ENCODE results near the gene CLMP. TPM values are rescaled to one million over a fixed set of nuclear protein-coding genes. Genes with fewer than 3 reads are reported as not detected.
"Not testable (repeated sequence)": the region's sequence is repeated elsewhere in the genome, so short reads cannot be mapped to it uniquely, and the experiment has no call there.

CLMP gene
- total and polyA plus RNA-seq, 3 experiments from 2014 or later = 0.07 to 0.31 (median 0.09) TPM

- H3K4me3 Mint-ChIP-seq; H3K36me3 Mint-ChIP-seq; H3K27ac Mint-ChIP-seq; H3K4me3 ChIP-seq (ENCODE audit: low read length); H3K9me3 ChIP-seq (ENCODE audit: low read length); POLR2A ChIA-PET; H3K27me3 ChIP-seq (ENCODE audit: insufficient read depth, low read length, poor library complexity, severe bottlenecking); H3K4me1 ChIP-seq (ENCODE audit: insufficient read depth, low read length); H3K4me1 Mint-ChIP-seq; DNase-seq; H3K27ac ChIP-seq (ENCODE audit: low read depth, low read length); H3K9me3 Mint-ChIP-seq; H3K36me3 ChIP-seq (ENCODE audit: insufficient read depth, low read length): not testable (repeated sequence)
- peaks cover 9 to 15% of the 10 kb centered on the region in 2 donors for H3K27me3 Mint-ChIP-seq
- CTCF ChIA-PET = interaction anchor here (1.7 kb wide), 1 partner anchor 13 kb away, joined by 6 read pairs; no protein-coding TSS in a partner anchor
Measured at GRCh38 chr11:123152346-123152745, 42.7 kb downstream of the CLMP start.

DNA sequence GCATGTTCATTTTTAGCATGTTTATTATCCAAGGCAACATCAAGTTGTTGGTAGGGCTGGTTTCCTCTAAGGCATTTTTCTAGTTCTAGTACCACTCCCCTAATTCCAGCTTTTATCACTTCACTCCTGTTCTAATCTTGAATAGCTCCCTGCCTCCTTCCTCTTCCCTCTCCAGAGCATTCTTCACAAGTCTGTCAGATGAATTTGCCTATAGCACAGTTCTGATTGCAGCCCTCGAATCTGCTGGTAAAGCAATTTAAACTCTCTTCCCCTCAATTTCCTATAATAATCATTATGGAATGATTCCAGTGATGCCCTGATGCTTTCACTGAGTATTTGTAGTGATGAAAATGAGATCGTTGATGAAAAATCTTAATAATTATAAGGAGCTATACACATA, 43.3 kb downstream of the CLMP start:
- H3K4me1 ChIP-seq (ENCODE audit: insufficient read depth, low read length) = no peaks in the 10 kb centered on the region
- H3K27me3 Mint-ChIP-seq = peaks cover 9 to 15% of the 10 kb centered on the region in 2 donors
- H3K9me3 ChIP-seq (ENCODE audit: low read length) = no peaks in the 10 kb centered on the region
- no peak overlapping the region for H3K27ac ChIP-seq (ENCODE audit: low read depth, low read length)
- no peak for DNase-seq
- no peaks in the 10 kb centered on the region for H3K4me1 Mint-ChIP-seq
- H3K4me3 ChIP-seq (ENCODE audit: low read length) = no peak overlapping the region
- ChIA-PET CTCF (interaction anchor here (1.7 kb wide), 1 partner anchor 13 kb away, joined by 6 read pairs; no protein-coding TSS in a partner anchor), POLR2A (no interaction called here)
- no peak overlapping the region for H3K27ac Mint-ChIP-seq
- no peak overlapping the region for H3K4me3 Mint-ChIP-seq
- H3K36me3 ChIP-seq (ENCODE audit: insufficient read depth, low read length) = no peaks in the 10 kb centered on the region
- H3K9me3 Mint-ChIP-seq = peaks cover 0 to 5% (median 0%) of the 10 kb centered on the region in 5 donors
- peaks cover 0 to 4% (median 2%) of the 10 kb centered on the region in 3 donors for H3K36me3 Mint-ChIP-seq
- H3K27me3 ChIP-seq (ENCODE audit: insufficient read depth, low read length, poor library complexity, severe bottlenecking) = no peaks in the 10 kb centered on the region

- Mint-ChIP-seq H3K4me1 (no peaks in the 10 kb centered on the region), H3K27ac (no peak overlapping the region), H3K27me3 (peaks cover 10 to 15% of the 10 kb centered on the region in 2 donors), H3K36me3 (peaks cover 0 to 4% (median 2%) of the 10 kb centered on the region in 3 donors), H3K9me3 (peaks cover 0 to 3% (median 0%) of the 10 kb centered on the region in 5 donors), H3K4me3 (no peak overlapping the region)
- DNase-seq = no peak
- CTCF ChIA-PET = no interaction called here
- no peaks in the 10 kb centered on the region for H3K9me3 ChIP-seq (ENCODE audit: low read length)
- H3K36me3 ChIP-seq (ENCODE audit: insufficient read depth, low read length) = no peaks in the 10 kb centered on the region
- no peaks in the 10 kb centered on the region for H3K4me1 ChIP-seq (ENCODE audit: insufficient read depth, low read length)
- POLR2A ChIA-PET = no interaction called here
- H3K27me3 ChIP-seq (ENCODE audit: insufficient read depth, low read length, poor library complexity, severe bottlenecking) = no peaks in the 10 kb centered on the region
- no peak overlapping the region for H3K27ac ChIP-seq (ENCODE audit: low read depth, low read length)
- H3K4me3 ChIP-seq (ENCODE audit: low read length) = no peak overlapping the region
Measured at GRCh38 chr11:123151366-123151765, 43.7 kb downstream of the CLMP start.

- Histone ChIP-seq H3K4me1 (ENCODE audit: insufficient read depth, low read length) (no peaks in the 10 kb centered on the region), H3K9me3 (ENCODE audit: low read length) (no peaks in the 10 kb centered on the region), H3K27ac (ENCODE audit: low read depth, low read length) (no peak overlapping the region), H3K4me3 (ENCODE audit: low read length) (no peak overlapping the region), H3K36me3 (ENCODE audit: insufficient read depth, low read length) (no peaks in the 10 kb centered on the region), H3K27me3 (ENCODE audit: insufficient read depth, low read length, poor library complexity, severe bottlenecking) (no peaks in the 10 kb centered on the region)
- ChIA-PET POLR2A (no interaction called here), CTCF (no interaction called here)
- H3K36me3 Mint-ChIP-seq = peaks cover 0 to 4% (median 2%) of the 10 kb centered on the region in 3 donors
- no peak overlapping the region for H3K4me3 Mint-ChIP-seq
- no peaks in the 10 kb centered on the region for H3K4me1 Mint-ChIP-seq
- no peak for DNase-seq
- peaks cover 0 to 3% (median 0%) of the 10 kb centered on the region in 5 donors for H3K9me3 Mint-ChIP-seq
- peaks cover 9 to 10% of the 10 kb centered on the region in 2 donors for H3K27me3 Mint-ChIP-seq
- no peak overlapping the region for H3K27ac Mint-ChIP-seq
Measured at GRCh38 chr11:123150882-123151281, 44.2 kb downstream of the CLMP start.

GRCh38 chr11:123148965-123149364, 46.1 kb downstream of the CLMP start:
- Mint-ChIP-seq H3K27ac (no peak overlapping the region), H3K9me3 (no peaks in the 10 kb centered on the region)

GRCh38 chr11:123145661-123146060, 49.4 kb downstream of the CLMP start:
- no peaks in the 10 kb centered on the region for H3K36me3 ChIP-seq (ENCODE audit: insufficient read depth, low read length)
- no peak overlapping the region for H3K4me3 ChIP-seq (ENCODE audit: low read length)
- Mint-ChIP-seq H3K9me3 (no peaks in the 10 kb centered on the region), H3K4me1 (no peaks in the 10 kb centered on the region), H3K27me3 (peaks cover 3 to 7% of the 10 kb centered on the region in 2 donors), H3K4me3 (no peak overlapping the region), H3K36me3 (peaks cover 0 to 2% (median 0%) of the 10 kb centered on the region in 3 donors), H3K27ac (no peak overlapping the region)
- POLR2A ChIA-PET = no interaction called here
- H3K27me3 ChIP-seq (ENCODE audit: insufficient read depth, low read length, poor library complexity, severe bottlenecking) = no peaks in the 10 kb centered on the region
- no peaks in the 10 kb centered on the region for H3K9me3 ChIP-seq (ENCODE audit: low read length)
- CTCF ChIA-PET = no interaction called here
- no peaks in the 10 kb centered on the region for H3K4me1 ChIP-seq (ENCODE audit: insufficient read depth, low read length)
- no peak for DNase-seq
- no peak overlapping the region for H3K27ac ChIP-seq (ENCODE audit: low read depth, low read length)

More at GRCh38 chr11:123148965-123149364, 46.1 kb downstream of the CLMP start:
- Histone ChIP-seq H3K27ac (ENCODE audit: low read depth, low read length) (no peak overlapping the region), H3K4me1 (ENCODE audit: insufficient read depth, low read length) (no peaks in the 10 kb centered on the region), H3K36me3 (ENCODE audit: insufficient read depth, low read length) (no peaks in the 10 kb centered on the region), H3K27me3 (ENCODE audit: insufficient read depth, low read length, poor library complexity, severe bottlenecking) (no peaks in the 10 kb centered on the region), H3K9me3 (ENCODE audit: low read length) (no peaks in the 10 kb centered on the region), H3K4me3 (ENCODE audit: low read length) (no peak overlapping the region)
- no peak for DNase-seq
- H3K4me3 Mint-ChIP-seq = no peak overlapping the region
- H3K27me3 Mint-ChIP-seq = peaks cover 7 to 10% of the 10 kb centered on the region in 2 donors
- no peaks in the 10 kb centered on the region for H3K4me1 Mint-ChIP-seq
- CTCF ChIA-PET = no interaction called here
- H3K36me3 Mint-ChIP-seq = peaks cover 0 to 2% (median 0%) of the 10 kb centered on the region in 3 donors
- POLR2A ChIA-PET = no interaction called here

DNA sequence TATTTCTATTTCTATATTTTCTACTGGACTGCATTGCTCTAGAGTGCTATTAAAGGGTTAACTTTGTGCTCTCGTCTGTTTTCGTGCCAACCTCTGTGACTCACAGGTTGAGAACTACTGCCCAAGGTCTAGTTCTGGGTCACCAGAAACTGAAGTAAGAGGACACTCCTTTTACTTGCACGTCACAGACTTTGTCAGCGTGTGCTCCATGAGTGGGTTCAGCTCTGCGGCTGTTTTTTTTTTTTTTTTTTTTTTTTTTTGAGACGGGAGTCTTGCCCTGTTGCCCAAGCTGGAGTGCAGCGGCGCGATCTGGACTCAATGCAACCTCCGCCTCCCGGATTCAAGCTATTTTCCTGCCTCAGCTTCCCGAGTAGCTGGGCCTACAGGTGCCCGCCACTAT, 49.8 kb downstream of the CLMP start:
- CTCF ChIA-PET = no interaction called here

DNA sequence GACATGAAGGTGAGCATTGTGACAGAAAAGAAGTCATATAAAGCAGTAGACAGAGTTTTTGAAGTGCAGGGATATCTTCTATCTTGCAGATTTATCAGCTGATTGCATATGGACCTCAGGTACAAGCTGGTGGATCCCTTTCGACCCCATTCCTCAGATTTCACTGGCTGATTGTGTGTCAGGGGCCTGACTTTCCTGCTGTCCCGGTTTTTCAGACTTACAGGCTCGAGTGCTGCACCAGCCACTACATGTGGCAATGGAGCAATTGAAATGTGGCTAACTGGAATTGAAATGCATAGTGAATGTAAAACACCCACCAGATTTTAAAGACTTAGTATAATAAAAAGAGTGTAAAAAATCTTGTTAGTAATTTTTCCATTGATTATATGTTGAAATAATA, 50.3 kb downstream of the CLMP start:
- Mint-ChIP-seq H3K27me3 (peaks cover 3 to 10% of the 10 kb centered on the region in 2 donors), H3K9me3 (no peaks in the 10 kb centered on the region), H3K27ac (no peak overlapping the region), H3K4me3 (no peak overlapping the region), H3K36me3 (peaks cover 0 to 2% (median 0%) of the 10 kb centered on the region in 3 donors), H3K4me1 (no peaks in the 10 kb centered on the region)
- no peaks in the 10 kb centered on the region for H3K27me3 ChIP-seq (ENCODE audit: insufficient read depth, low read length, poor library complexity, severe bottlenecking)
- H3K9me3 ChIP-seq (ENCODE audit: low read length) = no peaks in the 10 kb centered on the region
- H3K27ac ChIP-seq (ENCODE audit: low read depth, low read length) = no peak overlapping the region
- H3K36me3 ChIP-seq (ENCODE audit: insufficient read depth, low read length) = no peaks in the 10 kb centered on the region
- ChIA-PET CTCF (no interaction called here), POLR2A (no interaction called here)
- no peaks in the 10 kb centered on the region for H3K4me1 ChIP-seq (ENCODE audit: insufficient read depth, low read length)
- DNase-seq = no peak
- H3K4me3 ChIP-seq (ENCODE audit: low read length) = no peak overlapping the region

More for the DNA sequence above, 49.8 kb downstream of the CLMP start:
- Histone ChIP-seq H3K9me3 (ENCODE audit: low read length) (no peaks in the 10 kb centered on the region), H3K27me3 (ENCODE audit: insufficient read depth, low read length, poor library complexity, severe bottlenecking) (no peaks in the 10 kb centered on the region), H3K27ac (ENCODE audit: low read depth, low read length) (no peak overlapping the region), H3K4me3 (ENCODE audit: low read length) (no peak overlapping the region), H3K36me3 (ENCODE audit: insufficient read depth, low read length) (no peaks in the 10 kb centered on the region), H3K4me1 (ENCODE audit: insufficient read depth, low read length) (no peaks in the 10 kb centered on the region)
- POLR2A ChIA-PET = no interaction called here
- H3K4me1 Mint-ChIP-seq = no peaks in the 10 kb centered on the region
- no peak overlapping the region for H3K4me3 Mint-ChIP-seq
- H3K27ac Mint-ChIP-seq = no peak overlapping the region
- no peaks in the 10 kb centered on the region for H3K9me3 Mint-ChIP-seq
- H3K27me3 Mint-ChIP-seq = peaks cover 3 to 10% of the 10 kb centered on the region in 2 donors
- no peak for DNase-seq
- peaks cover 0 to 2% (median 0%) of the 10 kb centered on the region in 3 donors for H3K36me3 Mint-ChIP-seq

DNA sequence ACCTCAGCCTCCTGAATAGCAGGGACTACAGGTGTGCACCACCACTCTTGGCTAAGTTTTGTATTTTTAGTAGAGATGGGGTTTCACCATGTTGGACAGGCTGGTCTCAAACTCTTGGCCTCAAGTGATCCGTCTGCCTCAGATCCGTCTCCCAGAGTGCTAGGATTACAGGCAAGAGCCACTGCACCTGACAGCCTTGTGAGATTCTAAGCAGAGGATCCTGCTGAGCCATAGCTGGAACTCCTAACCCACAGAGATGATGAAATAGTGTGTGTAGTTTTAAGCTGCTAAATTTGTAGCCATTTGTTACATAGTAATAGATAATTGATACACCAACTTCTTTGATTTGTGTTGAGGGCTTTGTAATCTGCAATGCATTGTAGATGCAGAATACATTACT, 51.1 kb downstream of the CLMP start:
- H3K9me3 Mint-ChIP-seq = no peaks in the 10 kb centered on the region
- H3K36me3 Mint-ChIP-seq = peaks cover 0 to 2% (median 0%) of the 10 kb centered on the region in 3 donors
- Histone ChIP-seq H3K36me3 (ENCODE audit: insufficient read depth, low read length) (no peaks in the 10 kb centered on the region), H3K4me1 (ENCODE audit: insufficient read depth, low read length) (no peaks in the 10 kb centered on the region), H3K27ac (ENCODE audit: low read depth, low read length) (no peak overlapping the region), H3K4me3 (ENCODE audit: low read length) (no peak overlapping the region), H3K9me3 (ENCODE audit: low read length) (no peaks in the 10 kb centered on the region), H3K27me3 (ENCODE audit: insufficient read depth, low read length, poor library complexity, severe bottlenecking) (no peaks in the 10 kb centered on the region)
- no peak overlapping the region for H3K4me3 Mint-ChIP-seq
- no peaks in the 10 kb centered on the region for H3K4me1 Mint-ChIP-seq
- H3K27ac Mint-ChIP-seq = no peak overlapping the region
- H3K27me3 Mint-ChIP-seq = peaks cover 2 to 10% of the 10 kb centered on the region in 2 donors
- ChIA-PET CTCF (no interaction called here), POLR2A (no interaction called here)
- DNase-seq = no peak

All from CD8-positive, alpha-beta memory T cell (primary cell).